Measurements from ENCODE around the gene DMKN.
"Not testable (repeated sequence)": the region's sequence is repeated elsewhere in the genome, so short reads cannot be mapped to it uniquely, and the experiment has no call there.

The DMKN gene

DNA sequence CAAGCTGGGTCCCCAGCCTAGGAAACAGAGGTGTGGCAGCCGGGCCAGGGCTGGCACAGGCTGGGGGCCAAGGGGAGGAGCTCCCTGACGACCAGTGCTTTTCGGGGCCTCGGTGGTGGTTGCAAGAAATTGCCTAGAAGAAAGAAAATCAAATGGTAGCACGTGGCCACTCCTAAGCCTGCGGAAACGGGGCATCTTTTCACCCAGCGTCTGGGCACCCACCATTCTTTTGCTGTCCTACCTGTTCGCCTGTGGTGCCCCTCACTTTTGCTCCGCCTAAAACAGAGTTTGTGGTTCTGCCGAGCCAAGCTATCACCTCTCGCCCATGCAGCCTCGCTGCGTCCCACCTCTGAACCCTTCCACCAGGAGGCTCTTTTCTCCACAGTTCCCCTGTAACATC, 16.0 kb downstream of the DMKN start:
- no peak for DNase-seq (ENCODE audit: low spot score)

DNA sequence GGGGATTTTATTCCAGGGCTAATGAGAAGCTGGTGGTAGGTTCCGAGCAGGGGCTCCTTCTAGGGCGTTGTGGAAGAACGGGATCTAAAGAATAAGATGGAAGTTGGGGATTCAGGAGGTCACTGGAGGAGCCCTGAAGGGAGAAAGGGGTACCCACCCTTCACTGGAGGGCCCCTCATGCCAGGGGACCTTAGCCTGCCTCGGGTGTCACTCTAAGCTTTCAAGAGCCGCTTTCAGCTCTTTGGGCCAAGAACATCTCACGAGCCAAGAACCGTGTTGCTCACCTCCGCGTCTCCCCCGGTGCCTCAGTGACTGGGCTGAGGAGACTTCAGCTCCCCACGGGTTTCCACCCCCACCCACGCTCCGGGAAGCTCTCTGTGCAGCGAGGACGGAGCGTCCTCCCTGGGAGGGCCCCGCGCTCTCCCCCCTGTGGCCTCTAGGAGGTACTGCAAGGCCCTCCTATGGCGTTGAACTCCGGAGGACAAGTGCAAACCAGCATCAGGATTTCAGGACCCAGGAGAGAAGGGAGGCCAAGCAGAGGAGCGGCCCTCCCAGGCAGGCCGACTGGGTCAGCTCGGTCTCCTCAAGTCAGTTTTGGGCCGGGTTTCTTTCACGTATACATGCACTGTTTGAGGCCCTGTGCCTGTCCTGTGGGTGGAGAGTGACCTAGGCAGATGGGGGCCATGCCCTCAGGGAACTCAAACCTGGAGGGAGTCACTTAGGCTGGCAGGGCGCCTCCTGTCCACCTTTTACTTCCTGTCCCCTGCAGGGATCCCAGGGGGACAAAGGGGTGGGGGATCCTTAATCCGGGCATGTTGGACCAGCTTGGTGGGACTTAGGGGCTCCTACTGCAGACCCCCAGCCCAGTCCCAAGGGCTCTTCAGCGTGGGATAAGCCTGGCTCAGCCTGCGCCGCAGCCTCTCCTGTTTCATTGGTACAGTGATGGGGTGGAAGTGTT, 18.1 kb downstream of the DMKN start:
- DNase-seq (ENCODE audit: low spot score), result peak; percentile 95

DNA sequence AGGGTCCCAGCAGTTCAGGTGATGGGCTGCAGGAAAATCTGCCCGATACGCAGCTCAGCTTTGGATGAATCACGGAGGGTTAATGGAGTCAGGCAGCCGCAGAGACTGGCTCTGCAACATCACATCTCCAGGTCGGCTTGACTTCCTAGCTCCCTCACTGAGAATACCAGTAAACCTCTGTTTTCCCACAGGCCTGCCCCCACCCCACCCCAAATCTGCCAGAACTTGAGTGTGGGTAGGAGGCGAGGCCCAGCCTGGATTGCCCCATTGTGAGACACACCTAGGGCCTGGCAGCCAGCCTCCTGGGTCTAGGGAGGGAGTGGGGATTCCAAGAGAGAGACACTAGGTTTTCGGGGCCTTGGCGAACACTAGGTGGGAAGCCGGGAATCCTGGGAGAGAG, 19.5 kb downstream of the DMKN start:
- DNase-seq (ENCODE audit: low spot score), result no peak

DNA sequence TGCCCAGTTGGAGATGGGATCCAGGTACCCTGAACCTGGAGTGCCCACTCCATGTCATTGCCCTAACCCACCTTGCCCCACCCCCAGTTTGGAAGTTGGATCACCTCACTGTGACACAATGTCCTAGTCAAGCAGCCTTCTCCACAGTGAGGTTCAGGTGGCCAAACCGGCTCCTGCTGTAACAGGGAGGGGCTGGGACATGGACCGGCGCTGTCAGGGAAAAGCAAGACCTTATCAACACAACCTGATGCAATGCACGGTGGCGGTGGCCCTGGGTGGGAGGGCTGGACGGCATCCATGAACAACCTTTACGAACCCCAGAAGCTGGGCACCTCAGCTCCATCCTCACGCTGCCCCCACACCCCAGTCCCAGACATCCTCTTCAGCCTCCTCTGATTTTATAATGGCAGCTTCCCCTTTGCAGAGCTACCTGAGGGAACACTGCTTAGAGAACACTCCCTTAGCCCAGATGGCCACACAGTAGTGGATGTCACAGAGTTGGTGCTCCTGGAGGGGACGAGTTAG, 21.6 kb downstream of the DMKN start:
- no peak for DNase-seq (ENCODE audit: low spot score)

DNA sequence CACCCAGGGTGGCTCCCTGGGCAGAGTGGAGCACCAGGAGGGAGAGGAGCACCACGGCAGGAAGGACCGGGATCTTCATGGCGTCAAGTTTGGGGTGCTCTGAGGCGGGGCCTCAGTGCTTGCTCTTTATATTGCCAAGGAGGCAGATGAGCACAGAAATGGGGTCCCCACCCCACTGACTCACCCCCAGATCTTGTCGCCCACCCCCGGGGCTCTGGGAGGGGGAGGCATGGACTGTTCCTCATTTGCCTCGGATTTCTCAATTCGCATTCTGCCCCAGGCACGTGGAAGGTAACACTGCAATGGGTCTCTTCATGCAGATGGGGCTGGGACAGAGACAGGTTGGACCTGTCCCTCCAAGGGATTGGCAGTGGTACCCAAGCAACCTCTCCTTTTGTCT, 23.1 kb downstream of the DMKN start, which contains the start of gene KRTDAP:
Gene KRTDAP, minus strand, starts transcription at position 101 of the 400 bp plus-strand sequence. Its CDS starts 22 bp downstream, at position 79.
- no peak for DNase-seq (ENCODE audit: low spot score)

DNA sequence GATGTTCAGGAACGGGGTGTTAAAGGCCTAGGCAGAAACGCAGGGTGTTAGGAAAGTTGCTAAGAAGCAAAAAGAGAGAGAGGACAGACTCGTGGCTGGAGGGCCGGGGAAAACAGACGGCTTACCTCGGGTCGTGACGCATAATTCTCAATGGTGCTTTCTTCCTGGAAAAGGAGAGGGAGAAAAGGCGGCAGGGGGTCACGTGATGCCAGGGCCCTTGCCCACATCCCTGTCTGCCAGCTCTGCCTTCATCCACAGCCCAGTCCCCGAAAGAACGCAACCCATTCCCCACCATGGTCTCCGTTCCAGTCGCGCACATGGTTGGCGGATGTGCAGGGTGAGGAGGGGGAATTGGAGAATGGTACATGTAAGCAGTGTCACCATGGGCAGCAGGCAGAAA, 24.8 kb downstream of the DMKN start:
- no peak for DNase-seq (ENCODE audit: low spot score)

DNA sequence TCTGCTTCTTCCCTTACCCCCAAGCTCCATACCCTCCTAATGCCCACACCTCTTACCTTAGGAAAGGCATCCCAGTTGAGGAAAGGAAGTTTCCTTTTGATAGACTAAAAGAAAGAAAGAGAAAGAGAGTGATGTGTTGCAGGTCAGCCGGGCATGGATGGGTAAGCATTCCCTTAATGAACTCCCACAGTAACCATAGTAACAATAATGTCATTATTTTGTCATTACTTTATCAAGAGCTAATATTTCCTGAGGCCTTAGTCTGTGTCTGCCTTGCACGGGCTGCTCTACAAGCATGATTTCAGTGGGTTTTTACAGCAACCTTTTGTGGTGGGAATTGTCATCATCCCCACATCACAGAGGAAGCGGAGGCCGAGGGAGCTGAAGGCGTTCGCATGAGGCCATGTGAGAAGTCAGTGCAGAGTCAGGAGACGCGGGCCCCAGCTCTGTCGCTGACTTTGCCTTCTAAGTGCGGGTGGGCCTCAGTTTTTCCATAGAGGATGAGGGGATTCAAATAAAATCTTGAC, 25.7 kb downstream of the DMKN start:
- no peak for DNase-seq (ENCODE audit: low spot score)

GRCh38 chr19:35486268-35486708, 27.2 kb downstream of the DMKN start:
- no peak for DNase-seq (ENCODE audit: low spot score)

- no peak for DNase-seq (ENCODE audit: low spot score)
Measured at GRCh38 chr19:35484252-35485036, 29.0 kb downstream of the DMKN start.

DNA sequence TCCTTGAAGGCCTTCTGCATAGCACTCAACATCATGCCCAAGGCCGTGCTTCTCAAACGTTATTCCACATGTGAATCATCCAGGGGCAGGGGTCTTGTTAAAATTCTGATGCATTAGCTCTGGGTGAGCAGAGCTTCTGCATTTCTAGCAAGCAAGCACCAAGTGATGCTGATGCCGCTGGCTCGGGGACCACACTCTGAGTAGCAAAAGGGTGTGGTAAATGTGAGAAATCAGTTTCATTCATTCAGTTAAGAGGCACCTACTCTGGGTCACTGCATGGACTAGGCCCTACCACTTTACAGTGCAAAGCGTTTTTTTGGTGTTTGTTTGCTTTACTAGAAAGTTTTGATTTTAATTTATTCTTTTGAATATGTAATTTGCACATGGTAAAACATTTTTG, 30.4 kb downstream of the DMKN start:
- no peak for DNase-seq (ENCODE audit: low spot score)

DNA sequence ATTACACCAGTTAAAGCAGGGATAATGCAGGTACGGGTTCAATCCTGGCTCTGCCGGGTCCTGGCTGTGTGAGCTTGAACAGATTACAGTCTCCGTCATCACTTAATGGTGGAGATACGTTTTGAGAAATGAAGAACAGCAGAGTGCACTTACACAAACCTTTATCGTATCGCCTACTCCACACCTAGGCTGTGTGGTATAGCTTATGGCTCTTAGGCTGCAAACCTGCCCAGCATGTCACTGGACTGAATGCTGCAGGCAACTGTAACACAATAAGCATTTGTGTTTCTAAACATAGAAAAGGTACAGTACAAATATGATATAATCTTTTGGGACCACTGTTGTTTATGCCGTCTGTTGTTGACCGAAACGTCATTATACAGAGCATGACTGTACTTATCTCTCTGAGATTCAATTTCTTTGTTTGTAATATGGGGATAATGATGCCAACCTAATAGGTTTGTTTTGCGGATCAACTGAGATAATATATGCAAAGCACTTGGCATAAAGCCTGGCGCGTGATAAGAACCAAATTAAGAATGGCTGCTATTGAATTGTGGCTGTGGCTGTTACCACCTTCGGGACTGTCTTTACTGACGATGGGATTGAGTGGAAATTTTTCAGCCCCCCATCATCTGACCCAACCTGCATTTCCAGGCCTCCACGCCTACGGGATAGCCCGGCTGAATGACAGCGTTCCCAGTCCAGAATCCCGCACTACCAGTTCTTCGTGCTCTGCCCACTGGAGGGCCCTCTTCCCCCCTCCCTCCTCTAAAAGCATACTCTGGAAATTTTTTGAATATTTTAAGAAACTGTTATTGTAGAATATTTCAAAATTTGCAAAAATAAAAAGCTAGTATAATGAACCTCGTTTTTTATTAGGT, 34.4 kb downstream of the DMKN start:
- no peak for DNase-seq (ENCODE audit: low spot score)

GRCh38 chr19:35476149-35476548, 37.3 kb downstream of the DMKN start:
- no peak for DNase-seq (ENCODE audit: low spot score)

DNA sequence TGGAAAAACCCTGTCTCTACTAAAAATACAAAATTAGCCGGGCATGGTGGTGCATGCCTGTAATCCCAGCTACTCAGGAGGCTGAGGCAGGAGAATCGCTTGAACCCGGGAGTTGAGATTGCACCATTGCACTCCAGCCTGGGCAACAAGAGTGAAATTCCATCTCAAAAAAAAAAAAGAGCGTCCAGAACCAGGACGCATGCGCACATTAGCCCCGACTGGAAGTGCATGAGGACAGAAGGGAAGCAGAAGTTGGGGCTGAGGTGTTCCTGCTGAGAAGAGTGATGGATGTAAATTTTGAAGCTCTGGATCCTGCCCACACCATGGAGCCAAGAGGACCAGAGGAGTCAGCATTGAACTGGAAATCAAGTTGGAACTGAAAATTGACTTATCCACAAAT, 38.9 kb downstream of the DMKN start:
- DNase-seq (ENCODE audit: low spot score), result not testable (repeated sequence)

DNA sequence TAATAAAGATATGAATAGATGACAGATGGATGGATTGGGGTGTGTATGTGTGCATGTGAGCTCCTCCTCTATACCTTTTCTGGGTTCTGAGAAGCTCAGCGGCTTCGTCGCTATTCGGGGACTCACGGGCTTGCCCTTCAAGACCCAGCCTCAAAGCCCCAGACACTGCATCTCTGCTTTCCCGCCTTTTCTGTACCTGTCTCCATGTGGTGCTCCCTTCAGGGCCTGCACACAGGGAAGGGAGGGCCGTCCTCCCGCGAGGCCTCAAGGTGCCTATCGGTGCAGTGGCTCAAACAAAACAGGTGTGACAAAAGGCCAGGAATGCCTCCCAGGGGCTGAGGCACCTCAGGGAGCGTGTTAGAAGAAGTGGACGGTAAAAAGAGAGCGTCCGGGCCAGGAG, 39.3 kb downstream of the DMKN start:
- no peak for DNase-seq (ENCODE audit: low spot score)

DNA sequence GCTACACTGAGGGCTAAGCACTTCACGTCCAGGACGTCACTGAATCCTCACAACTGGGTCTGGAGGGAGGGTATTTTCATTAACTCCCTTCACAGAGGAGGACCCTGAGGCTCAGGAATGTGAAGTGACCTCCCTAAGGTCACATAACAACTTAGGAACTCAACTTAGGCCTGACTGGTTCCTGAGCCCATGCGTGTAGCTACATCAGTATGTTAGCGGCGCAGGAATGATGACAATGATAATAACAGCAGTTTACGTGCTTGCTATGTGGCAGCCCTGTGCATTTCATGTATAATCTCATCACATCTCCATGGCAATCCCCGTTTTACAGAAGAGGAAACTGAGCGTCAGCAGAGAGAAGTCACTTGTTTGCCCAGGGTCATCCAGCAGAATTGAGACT, 41.5 kb downstream of the DMKN start:
- DNase-seq (ENCODE audit: low spot score), result no peak

- not testable (repeated sequence) for DNase-seq (ENCODE audit: low spot score)
Measured at GRCh38 chr19:35471075-35471474, 42.4 kb downstream of the DMKN start.

GRCh38 chr19:35470128-35470527, 43.3 kb downstream of the DMKN start:
- DNase-seq (ENCODE audit: low spot score), result no peak

DNA sequence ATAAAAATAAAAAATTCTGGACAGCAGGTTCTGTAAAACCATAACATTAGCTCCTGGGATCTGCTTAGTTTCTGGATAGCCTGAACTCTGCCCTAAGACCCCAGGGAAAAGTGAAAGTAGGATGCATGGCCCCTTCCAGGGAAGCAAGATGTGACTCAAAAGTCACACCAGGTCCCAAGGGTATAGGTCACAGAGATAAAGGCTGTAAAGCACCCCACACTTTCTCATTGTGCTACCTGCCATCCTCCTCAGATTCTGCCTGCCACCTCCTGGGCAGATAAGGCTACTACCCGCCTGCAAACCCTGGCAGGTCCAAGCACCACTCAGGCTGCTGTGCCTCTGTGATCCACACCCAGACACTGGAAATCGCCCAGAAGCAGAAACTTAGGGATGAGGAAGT, 44.8 kb downstream of the DMKN start:
- DNase-seq (ENCODE audit: low spot score), result peak; percentile 74

DNA sequence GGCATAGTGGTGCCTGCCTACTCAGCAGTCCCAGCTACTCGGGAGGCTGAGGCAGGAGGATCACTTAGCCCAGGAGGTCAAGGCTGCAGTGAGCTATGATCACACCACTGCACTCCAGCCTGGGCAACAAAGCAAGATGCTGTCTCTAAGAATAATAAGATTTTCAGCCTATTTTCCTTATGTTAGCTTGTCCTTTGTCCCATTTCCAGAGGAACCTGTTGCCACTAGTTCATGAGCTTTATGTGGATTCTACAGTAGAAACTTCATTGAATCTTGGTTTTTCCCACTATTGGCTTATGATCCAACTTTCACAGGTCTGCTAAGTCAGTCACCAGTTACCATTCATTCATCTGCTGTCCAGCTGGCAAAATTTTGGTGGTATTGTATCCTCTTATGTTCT, 47.2 kb downstream of the DMKN start:
- DNase-seq (ENCODE audit: low spot score), result no peak

GRCh38 chr19:35462956-35463355, 50.5 kb downstream of the DMKN start:
- not testable (repeated sequence) for DNase-seq (ENCODE audit: low spot score)

DNA sequence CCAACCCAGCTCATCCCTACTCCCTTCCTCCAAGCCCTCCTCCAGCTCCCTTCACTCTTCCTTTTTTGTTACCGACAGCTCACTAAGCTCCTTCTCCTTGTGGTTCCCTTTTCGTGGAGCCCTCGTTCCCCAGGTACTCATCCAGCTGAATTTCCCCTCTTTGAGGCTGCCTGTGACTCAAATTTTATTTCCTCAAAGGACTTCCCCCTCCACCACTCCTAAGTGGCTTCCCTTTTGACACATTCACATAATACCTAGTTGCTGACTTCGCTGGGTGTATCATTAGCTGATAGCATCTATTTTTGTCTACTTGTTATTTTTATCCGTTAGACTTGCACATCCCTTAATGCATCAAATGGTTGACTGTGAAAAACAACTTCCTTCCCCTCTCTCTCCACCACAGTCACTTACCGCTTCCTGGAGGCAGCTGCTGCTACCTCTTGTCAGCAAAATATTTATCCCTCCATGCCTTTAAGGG, 50.9 kb downstream of the DMKN start:
- no peak for DNase-seq (ENCODE audit: low spot score)
